GM19238 (cell line): ENCODE data around the gene ROS1.
"Not testable (repeated sequence)": the region's sequence is repeated elsewhere in the genome, so short reads cannot be mapped to it uniquely, and the experiment has no call there.

Experiments
- DNase-seq: peaks from one replicate; pipeline ENCODE4 v3.0.0; 2011; ENCODE audit warnings: low spot score; ENCODE audit not compliant: insufficient read length

ROS1 gene

DNA sequence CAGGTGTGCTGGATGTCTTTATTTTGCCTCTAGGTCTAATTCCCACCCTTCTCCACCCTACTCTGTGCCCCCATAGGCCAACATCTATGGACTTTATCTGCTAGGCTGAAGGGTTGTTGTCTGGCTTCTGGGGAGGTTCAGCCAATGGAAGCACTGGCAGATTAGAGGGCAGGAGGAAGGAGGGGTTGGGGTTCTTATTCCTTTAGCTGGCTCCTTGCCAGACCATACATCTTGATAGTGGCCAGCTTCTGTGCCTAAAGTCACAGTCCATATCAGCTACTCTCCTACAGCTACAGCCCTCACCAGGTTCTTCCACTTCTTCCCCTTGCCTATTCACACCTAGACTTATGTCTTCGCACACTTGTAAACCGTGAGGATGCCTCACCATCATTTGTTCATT lies 41.1 kb downstream of the ROS1 start:
- DNase-seq, result no peak

DNA sequence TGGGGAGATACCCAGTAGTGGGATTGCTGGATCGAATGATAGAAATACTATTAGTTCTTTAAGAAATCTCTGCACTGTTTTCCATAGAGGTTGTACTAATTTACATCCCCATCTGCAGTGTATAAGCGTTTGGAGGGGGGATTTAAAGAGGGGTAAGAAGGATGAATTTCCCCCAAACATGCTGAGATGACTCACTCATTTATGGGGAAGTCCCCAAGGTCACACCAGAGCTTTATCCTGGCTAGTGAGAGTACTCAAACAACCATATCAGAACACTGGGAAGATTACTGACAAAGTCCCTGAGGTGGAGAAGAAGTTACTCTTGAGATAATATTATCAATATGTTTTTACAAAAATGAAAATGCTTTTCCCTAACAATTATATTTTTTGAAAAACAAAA lies 44.0 kb downstream of the ROS1 start:
- no peak for DNase-seq

DNA sequence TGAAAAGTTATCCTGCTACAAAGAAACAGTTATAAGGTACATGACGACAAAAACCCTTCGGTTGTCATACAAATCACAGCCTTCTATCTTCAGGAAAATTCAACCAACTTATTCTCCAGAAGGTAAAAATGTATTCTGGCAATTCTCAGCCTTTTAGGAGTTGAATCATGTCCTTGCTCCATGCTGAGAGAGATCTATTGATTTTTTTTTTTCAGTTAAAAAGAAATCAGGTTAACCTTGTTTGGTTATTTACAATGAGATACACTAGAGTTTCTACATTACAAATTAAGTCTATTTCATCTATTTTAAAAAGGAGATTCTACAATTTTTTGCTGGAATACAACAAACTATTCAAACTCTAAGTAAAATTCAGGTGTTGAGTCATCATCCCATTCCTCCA lies 45.4 kb downstream of the ROS1 start:
- no peak for DNase-seq

DNA sequence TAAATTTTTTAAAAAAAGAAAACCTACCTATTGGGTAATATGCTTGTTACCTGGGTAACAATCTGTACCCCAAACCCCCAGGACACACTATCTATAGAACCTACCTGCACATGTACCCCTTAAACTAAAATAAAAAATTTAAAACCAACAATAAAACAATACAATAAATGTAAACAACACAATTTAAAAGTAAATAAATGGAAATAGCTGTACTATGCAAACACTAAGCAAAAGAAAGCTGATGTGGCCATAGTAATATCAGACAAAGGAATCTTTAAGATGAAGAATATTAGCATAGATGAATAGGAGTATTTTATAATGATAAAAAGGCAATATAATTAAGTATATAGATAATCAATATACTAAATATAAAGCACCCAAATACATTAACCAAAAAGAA lies 50.3 kb downstream of the ROS1 start:
- no peak for DNase-seq

DNA sequence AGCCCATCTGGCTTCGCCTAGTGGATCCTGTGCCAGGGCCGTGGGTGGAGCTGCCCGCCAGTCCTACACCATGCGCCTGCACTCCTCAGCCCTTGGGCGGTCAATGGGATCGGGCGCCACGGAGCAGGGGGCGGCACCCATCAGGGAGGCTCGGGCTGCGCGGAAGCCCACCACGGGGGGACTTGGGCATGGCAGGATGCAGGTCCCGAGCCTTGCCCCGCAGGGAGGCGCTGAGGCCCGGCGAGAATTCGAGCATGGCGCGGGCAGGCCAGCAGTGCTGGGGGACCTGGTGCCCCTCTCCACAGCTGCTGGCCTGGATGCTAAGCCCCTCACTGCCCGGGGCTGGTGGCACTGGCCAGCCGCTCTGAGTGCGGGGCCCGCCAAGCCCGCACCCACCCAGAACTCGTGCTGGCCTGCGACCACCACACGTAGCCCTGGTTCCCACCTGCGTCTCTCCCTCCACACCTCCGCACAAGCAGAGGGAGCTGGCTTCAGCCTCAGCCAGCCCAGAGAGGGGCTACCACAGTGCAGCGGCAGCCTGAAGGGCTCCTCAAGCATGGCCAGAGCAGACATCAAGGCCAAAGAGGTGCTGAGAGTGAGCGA lies 52.4 kb downstream of the ROS1 start:
- DNase-seq, result no peak

DNA sequence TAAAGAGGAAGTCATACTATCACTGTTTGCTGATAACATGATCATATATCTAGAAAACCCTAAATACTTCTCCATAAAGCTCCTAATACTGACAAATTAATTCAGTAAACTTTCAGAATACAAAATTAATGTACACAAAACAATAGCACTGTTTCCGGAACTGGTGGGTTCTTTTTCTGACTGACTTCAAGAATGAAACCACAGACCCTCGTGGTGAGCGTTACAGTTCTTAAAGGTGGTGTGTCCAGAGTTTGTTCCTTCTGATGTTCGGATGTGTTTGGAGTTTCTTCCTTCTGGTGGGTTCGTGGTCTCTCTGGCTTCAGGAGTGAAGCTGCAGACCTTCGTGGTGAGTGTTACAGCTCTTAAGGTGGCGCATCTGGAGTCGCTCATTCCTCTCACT lies 53.5 kb downstream of the ROS1 start:
- DNase-seq, result not testable (repeated sequence)

DNA sequence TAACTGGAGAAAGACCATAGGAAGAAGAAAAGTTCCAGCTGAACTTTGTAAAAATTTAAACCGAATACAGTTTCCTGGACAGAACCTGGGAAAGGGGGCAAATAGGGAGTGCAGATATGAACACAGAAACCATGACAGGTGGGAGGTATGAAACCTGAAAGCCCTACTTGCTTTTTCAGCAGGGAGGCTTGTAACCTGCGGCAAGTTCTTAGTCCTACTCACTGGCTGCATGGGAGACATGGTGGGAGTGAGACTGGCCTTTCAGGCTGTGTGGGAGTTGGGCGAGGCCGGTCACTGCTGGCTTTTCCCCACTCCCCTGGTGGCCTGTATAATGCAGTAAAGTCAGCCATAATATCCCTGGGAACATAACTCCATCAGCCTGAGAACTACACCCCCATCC lies 54.2 kb downstream of the ROS1 start:
- DNase-seq, result no peak

DNA sequence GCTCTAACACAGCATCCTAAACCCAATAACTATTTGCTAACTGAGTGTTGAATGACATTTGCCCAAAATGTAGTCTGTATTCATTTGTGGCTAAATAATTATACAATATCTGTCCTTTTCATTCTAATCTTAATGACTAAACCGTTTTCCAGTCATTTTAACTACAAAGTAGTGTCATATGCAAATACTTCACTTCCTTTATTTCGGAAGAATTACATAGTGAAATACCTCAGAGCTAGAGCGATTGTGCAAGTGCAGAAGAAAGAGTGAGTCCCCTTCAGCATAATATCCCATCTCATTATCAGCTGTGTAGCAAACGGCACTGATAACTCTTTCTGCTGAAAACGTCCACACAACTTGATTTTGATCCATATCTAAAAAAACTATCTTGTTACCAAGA lies 66.2 kb downstream of the ROS1 start:
- DNase-seq, result no peak

DNA sequence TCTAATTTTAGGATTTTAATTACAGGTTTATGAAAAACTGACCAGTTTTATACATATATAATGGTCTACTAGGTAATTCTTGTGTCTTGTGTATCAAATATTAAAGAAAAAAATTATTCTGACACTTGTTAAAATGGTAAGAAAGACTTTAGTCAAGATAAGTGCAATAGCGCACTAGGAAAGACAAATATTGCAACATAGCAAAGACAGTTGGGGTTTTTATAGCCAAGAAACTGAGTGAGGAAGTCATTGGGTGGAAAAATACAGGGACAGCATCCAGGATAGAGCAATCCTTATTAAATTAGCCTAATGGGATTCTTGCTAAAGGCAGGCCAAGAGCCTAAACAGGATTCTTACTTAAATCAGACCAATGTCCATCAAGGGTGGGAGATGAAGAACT lies 71.1 kb downstream of the ROS1 start:
- DNase-seq, result no peak

DNA sequence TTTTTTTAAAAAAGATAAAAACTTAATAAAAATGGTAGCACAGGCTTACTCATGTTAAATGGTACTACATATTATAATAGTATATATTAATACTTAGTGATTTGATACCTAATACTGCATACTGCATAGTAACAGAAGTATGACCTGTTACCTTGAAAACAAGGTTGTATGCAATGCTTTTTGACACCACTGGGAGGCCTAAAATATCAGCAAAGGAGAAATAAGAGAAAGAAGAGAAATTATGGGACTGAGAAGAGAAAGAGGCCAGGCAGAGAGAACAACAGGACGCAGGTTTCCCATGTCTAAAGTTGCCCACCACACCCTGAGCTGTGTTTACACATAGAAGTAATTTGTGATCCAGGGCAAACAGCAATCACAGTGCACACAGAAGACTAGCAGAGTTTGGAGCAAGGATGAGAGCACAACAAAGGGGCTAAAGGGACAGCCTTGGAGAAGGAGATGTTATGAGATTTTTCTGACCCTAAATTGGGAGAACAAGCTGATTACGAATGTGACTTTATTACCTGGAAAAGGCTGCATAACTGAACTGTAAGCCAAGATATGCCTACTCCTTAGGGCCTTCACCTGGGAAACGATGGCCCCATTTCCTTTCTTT lies 73.2 kb downstream of the ROS1 start:
- no peak for DNase-seq

DNA sequence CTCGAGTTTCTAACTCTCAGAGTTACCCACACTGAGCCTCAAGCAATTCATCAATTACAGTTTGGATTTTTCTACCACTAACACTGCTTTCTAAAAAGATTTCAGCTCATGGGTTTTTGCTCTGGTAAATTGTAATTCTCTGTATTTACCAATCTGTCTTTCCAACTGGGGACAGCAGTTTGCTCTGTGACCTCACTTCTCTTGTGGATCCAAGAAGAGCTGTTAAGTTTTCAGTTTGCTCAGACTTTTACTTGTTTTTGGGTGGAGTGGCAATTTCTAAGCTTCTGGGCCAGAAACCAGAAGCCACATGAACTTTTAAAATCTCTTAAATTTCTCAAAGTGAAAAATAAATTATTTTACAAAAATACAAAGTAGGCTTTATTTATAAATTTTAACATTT lies 74.2 kb downstream of the ROS1 start:
- no peak for DNase-seq

DNA sequence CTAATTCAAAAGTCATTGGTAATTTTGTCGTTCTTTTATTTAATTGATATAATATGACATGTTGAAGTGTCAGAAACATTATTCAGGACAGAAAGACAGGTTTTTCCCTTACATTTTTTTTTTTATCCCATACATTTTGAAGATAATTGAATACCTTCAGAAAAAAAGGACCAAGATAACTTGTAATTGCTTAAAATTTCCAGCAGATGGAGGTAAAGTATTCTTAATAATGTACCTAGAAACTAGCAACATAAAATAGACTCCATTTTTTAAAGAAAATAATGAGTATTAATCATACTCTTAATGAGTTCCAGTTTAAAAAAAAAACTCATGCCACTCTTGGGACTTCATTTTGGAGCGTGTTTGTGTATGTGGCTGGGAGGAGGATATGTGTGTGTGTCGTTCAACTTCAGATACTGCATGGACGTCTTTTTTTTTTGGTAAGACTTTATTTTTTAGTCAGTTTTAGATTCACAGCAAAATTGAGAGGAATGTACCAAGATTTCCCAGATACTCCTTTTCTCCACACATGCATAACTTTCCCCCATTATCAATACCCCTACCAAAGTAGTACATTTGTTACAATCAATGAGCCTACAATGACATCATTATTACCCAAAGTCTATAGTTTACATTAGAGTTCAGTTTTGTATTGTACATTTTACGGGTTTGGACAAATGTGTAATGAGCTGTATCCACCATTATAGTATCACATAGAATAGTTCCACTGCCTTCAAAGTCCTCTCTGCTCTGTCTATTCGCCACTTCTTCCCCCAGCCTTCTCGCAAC lies 79.4 kb downstream of the ROS1 start:
- no peak for DNase-seq

DNA sequence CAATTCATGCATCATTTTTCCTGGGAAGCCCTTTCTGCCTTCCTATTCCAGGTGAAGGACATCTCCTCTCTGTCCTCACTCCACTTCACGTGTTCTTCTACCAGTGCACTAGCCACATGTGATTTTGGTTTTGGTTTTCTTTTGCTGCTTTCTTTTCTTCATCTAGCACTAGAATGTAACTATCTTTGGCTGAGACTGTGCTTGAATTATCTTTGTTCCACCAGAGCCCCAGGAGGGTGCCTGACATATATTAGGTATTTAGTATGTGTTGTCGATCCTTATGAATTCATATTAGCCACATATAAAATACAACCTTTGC lies 80.5 kb downstream of the ROS1 start:
- no peak for DNase-seq

DNA sequence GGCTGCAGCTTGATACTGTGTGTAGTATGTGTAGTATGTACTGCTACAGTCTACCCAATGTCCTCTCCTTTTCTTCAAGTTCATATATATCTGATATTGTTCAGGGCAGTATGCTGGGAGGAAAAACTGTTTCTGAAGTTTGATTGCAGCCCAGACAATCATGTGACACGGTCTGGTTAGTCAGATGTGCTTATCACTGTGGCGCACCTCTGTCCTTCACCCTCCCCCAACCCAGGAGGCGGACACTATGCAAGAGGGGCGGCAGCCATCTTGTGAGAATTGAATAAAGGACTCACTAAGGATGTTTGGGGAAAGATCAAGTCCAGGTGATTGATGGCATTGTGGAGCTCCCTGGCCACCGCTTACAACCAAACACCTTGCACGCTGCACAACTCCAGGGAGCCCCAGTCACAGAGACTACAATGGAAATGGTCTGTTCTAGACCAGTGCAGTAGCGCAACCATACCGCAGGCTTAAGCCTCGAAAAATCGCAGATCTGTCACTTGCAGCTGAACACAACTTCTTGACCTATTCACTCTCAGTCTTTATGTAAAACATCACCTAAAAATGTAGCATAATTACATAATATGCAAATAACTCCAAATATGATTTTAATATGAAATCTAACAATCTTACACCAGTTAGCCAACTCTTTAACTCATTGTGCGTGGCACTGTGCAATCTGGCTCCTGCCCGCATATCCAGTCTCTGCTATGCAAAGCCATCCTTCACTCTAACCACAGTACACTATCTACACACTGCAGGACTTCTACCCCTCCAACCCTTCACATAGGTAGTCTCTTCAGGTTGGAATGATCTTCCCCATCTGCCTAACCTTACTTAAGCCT lies 81.1 kb downstream of the ROS1 start:
- no peak for DNase-seq

DNA sequence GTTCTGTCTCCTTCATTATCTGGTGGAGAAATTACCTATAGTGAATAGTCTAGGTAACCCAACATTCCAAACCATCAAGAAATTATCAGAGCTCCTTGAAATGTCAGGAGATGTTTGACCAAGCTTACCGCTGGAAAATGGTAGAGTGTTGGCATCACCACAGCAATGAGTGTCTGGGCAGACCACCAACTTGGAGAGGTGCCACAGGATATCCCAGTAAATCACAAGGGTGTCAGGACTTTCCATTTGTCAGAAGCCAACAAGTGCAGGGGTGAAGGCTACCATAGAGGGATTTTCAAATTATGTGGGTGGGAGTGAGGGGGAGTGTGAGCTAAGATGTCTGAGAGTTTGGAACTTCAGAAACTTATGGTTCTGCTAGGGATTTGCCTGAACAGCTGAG lies 87.2 kb downstream of the ROS1 start:
- no peak for DNase-seq

DNA sequence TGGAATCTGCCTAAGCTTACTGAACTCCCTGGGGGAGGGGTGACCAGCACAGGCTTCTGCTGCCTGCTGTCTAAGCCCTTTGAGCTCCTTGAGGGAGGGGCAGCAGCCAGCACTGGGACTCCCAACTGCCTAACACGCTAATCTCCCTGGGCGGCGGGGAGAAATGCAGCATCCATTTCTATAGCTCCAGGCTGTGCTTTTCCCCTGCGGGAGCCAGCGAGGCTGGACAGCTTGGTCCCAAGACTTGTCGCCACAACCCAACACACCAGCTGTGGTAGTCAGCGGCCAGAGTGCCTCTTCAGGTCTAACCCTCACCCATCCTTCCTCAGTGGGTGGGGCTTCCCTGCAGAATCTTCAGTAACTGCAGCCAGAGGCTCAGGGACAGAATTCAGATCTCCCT lies 95.8 kb downstream of the ROS1 start:
- no peak for DNase-seq

DNA sequence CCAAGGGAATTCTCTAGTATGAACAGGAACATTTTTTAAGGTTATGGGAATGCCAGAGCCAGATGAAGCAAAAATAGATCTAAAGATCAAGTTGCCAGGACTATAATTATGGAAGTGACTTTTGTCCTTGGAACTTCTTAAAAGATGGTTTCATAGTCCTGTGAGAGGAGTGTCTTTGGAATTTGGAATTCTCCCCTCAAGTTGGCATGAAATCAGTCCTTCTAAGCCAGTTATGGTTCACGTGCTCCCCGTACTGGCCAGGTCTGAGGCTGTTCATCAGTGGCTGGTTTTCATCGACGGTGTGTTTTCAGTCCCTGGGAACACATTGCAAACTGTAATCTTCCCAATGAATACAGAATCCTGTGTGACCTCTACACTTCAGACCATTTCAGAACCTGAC lies 97.2 kb downstream of the ROS1 start:
- DNase-seq, result no peak

DNA sequence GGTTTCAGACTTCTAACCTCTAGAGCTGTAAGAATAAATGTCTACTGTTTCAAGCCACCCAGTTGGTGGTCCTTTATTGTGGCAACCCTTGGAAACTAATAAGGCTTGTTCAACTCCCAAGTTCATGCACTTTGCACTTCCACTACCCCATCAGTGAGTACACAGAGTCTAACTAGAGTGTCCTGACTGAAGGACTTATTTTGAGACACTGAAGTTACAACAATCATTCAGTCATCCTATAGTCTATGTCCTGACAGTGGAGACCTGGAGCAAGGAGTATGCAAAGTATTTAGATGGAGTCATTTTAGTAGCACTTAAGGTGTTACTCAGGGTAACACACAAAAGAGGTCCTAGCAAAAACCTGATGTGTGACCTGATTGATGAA lies 97.7 kb downstream of the ROS1 start:
- DNase-seq, result no peak

DNA sequence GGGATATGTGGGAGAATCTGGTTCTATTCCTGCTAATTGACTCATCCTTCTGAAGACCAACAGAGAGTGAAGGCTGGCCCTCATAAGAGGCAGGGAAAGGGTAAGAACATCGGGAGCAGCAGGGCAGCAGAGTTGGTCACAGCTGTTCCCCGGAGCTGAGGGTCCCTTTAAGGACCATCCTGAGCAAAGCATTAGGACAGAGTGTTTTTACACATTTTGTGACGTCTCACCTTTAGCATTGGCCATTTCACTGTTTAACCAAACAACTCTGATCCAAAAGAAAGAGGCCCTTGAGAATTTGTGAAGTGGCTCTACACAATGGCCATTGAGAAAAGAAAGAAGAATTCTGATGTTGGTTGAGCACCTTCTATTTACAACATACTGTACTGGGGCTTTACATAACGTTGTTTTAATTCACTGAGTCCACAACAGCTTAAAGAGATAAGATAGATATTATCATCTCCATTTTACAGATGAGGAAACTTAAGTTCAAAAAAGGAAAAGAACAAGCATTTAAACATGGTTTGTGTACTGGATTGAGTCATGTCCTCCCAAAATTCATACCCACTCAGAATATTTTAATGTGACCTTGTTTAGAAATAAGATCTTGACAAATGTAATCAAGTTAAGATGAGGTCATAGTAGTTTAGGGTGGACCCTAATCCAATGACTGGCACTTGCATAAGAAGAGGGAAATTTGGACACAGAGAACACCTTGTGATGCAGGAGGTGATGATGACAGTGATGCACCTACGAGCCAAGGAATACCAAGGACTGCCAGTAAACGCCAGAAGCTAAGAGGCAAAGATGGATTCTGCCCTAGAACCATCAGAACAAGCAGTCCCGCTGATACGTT lies 98.4 kb downstream of the ROS1 start:
- DNase-seq, result no peak

DNA sequence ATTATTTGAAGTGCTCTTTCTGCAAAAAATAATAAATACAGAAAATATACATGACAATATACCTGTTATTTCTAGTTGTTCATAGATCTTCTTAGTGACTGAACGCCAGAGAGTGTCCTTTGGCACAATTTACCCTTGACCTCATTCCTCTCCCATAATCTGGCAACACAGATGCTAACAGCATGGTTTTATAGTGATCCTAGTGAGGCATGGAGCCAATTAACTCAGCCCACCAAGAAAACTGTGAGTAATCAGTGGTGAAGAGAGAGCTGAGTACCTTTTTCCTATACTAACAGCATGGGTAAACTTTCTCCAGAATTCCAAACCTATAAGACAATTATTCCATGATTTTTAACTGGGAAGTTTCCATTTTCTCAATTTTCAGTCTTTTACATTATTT lies 99.3 kb downstream of the ROS1 start:
- no peak for DNase-seq

DNA sequence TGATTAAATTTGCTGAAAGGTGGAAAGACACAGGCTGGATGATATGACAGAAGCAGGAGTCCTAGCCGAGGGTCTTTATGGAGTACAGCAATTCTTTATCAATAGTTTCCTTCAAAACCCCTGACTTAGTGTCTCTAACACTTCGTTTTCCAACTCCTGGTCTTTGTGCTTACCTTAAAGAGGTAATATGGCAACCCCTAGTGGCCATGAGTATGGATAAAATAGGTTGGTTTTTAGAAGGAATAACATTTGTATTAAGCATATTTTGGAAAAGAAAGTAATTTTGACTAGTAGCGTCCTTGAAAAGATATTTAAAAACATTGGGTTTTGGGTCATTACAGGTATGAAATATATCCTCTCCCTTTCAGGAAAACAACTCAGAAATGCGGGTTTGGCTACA lies 108.5 kb downstream of the ROS1 start:
- DNase-seq, result no peak
